Measurements from ENCODE around the gene ADIPOR2. TPM values are rescaled to one million over a fixed set of nuclear protein-coding genes. Genes with fewer than 3 reads are reported as not detected.
A peak's percentile ranks its signal among the peaks of the same experiment; 100 is the strongest.

ADIPOR2 gene
- total and polyA plus RNA-seq, 2 of the 4 experiments (the other 2 are of a cell fraction) = 20.0 to 24.9 TPM

DNA sequence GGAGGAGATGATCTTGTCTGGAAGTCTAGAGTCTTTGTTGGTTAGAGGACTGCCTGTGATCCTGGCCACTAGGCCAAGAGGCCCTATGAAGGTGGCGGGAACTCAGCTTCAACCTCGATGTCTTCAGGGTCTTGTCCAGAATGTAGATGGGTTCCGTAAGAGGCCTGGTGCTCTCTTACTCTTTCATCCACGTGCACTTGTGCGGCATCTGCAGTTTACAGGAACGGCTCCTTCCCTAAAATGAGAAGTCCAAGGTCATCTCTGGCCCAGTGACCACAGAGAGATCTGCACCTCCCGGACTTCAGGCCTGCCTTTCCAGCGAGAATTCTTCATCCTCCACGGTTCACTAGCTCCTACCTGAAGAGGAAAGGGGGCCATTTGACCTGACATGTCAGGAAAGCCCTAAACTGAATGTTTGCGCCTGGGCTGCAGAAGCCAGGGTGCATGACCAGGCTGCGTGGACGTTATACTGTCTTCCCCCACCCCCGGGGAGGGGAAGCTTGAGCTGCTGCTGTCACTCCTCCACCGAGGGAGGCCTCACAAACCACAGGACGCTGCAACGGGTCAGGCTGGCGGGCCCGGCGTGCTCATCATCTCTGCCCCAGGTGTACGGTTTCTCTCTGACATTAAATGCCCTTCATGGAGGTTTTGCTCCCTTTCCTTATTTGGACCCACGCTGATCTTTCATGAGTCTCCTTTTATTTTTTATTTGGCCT lies 44.1 kb upstream of the ADIPOR2 start:
- H3K9ac ChIP-seq (ENCODE audit: low read depth, low read length) = no peak overlapping the region
- CTCF ChIA-PET = interaction anchor here (1.0 kb wide), 1 partner anchor 12 kb away, joined by 3 read pairs; no protein-coding TSS in a partner anchor
- peaks cover 12% of the 10 kb centered on the region for H3K9me1 ChIP-seq (ENCODE audit: insufficient read depth, low read length)
- H3K4me1 ChIP-seq (ENCODE audit: control insufficient read depth, insufficient read depth, low read length) = peaks cover 13% of the 10 kb centered on the region
- H3K36me3 ChIP-seq (ENCODE audit: control insufficient read depth, insufficient read depth, low read length) = peaks cover 13% of the 10 kb centered on the region
- peaks cover 7 to 67% of the 10 kb centered on the region in 2 experiments; a peak in 3 of 4 replicates for H3K79me1 ChIP-seq (ENCODE audit: low read depth in 1 of 2, low read length in 2 of 2)
- in situ Hi-C loops (cut with MboI; ENCODE audit: low sequenced_read_pairs) = loop anchor here (5.0 kb wide), 2 partner anchors 141 to 291 kb away; no protein-coding TSS in a partner anchor
- H2BK5ac ChIP-seq (ENCODE audit: low read depth, low read length, poor library complexity, severe bottlenecking) = no peak overlapping the region
- no peak overlapping the region for H2BK120ac ChIP-seq (ENCODE audit: low read depth, low read length)
- H3K9me3 ChIP-seq (ENCODE audit: control insufficient read depth, insufficient read depth, low read length) = no peaks in the 10 kb centered on the region
- BruUV-seq (replicated peaks) = TSS peak; percentile 65
- TF ChIP-seq, protein P1, sequence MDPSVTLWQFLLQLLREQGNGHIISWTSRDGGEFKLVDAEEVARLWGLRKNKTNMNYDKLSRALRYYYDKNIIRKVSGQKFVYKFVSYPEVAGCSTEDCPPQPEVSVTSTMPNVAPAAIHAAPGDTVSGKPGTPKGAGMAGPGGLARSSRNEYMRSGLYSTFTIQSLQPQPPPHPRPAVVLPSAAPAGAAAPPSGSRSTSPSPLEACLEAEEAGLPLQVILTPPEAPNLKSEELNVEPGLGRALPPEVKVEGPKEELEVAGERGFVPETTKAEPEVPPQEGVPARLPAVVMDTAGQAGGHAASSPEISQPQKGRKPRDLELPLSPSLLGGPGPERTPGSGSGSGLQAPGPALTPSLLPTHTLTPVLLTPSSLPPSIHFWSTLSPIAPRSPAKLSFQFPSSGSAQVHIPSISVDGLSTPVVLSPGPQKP (IDR thresholded peaks at IDR 0.05; ENCODE audit: borderline replicate concordance, low read depth, low read length) = no peak
- TF ChIP-seq RCOR1 (IDR thresholded peaks at IDR 0.05; ENCODE audit: insufficient replicate concordance, low read length) (no peak), MXI1 (IDR thresholded peaks at IDR 0.05; ENCODE audit: borderline replicate concordance, low read depth, low read length) (no peak), CEBPB (IDR thresholded peaks at IDR 0.05; ENCODE audit: low read depth, low read length) (no peak)
- no peak overlapping the region for H3K18ac ChIP-seq (ENCODE audit: low read depth, low read length)
- no peaks in the 10 kb centered on the region for H3K27me3 ChIP-seq (ENCODE audit: control insufficient read depth, insufficient read depth, low read length)
- H4K5ac ChIP-seq (ENCODE audit: low read depth, low read length) = no peak overlapping the region
- H2BK20ac ChIP-seq (ENCODE audit: low read depth, low read length) = no peak overlapping the region
- H3K56ac ChIP-seq (ENCODE audit: extremely low read depth, insufficient read depth, low read length) = no peak overlapping the region
- peaks cover 36% of the 10 kb centered on the region for H4K20me1 ChIP-seq (ENCODE audit: insufficient read depth, low read length)
- POLR2A ChIA-PET (ENCODE audit: unreplicated experiment) = no interaction called here
- 76% methylated on average over 11 of the region's 21 CpGs; no CpG with 5 or more reads in 1 of the 2 experiments for WGBS, 2 experiments (ENCODE audit: extremely low coverage in 2 of 2, insufficient read length in 1 of 2)
- no peak overlapping the region for H3K4me2 ChIP-seq (ENCODE audit: low read depth, low read length)
- H2AK5ac ChIP-seq (ENCODE audit: low read depth, low read length) = no peak overlapping the region
- no peak overlapping the region for H3K4me3 ChIP-seq (ENCODE audit: insufficient read depth, low read depth, low read length)
- H2AK9ac ChIP-seq (replicated peaks; ENCODE audit: low read depth, low read length, poor library complexity) = peak overlapping the region; percentile 9
- dilution Hi-C loops (cut with HindIII; ENCODE audit: low sequenced_read_pairs, unreplicated experiment) = no loop called here
- no peak overlapping the region for H3K23ac ChIP-seq (ENCODE audit: low read depth, low read length)
- H4K91ac ChIP-seq (ENCODE audit: insufficient read depth, low read depth, low read length) = no peak overlapping the region
- ATAC-seq (ENCODE audit: low read depth) (no peak), DNase-seq (no peak)
- no peak overlapping the region for H4K8ac ChIP-seq (ENCODE audit: low read depth in 2 of 2, low read length in 2 of 2)
- H3K27ac ChIP-seq (ENCODE audit: insufficient read depth, low read length) = no peak overlapping the region
- H3K14ac ChIP-seq (replicated peaks; ENCODE audit: low read depth, low read length) = no peak overlapping the region
- intact Hi-C loops (cut with micrococcal nuclease) = no loop called here
- no peak overlapping the region for H2BK15ac ChIP-seq (ENCODE audit: low read depth, low read length)
- H2AFZ ChIP-seq (replicated peaks; ENCODE audit: low read length, poor library complexity) = no peak overlapping the region
- no peak overlapping the region for H3K4ac ChIP-seq (ENCODE audit: low read depth, low read length)
